Nephron (organoid): ENCODE measurements around the gene MPZL1.

Source experiments
- H3K27ac Mint-ChIP-seq, 3 experiments: 2 replicates each; pipeline ENCODE4 v1.8.0; 2020; ENCODE audit warnings: mixed read lengths in 3 of 3, mild to moderate bottlenecking in 2 of 3, moderate library complexity in 1 of 3
- H3K27me3 Mint-ChIP-seq: 2 replicates; pipeline ENCODE4 v1.8.0; 2021; ENCODE audit warnings: low read depth, mild to moderate bottlenecking, moderate library complexity, mixed read lengths
- H3K36me3 Mint-ChIP-seq: 2 replicates; pipeline ENCODE4 v1.8.0; 2020; ENCODE audit warnings: low read depth, mixed read lengths
- H3K4me1 Mint-ChIP-seq: 2 replicates; pipeline ENCODE4 v1.8.0; 2020; ENCODE audit warnings: mixed read lengths
- H3K4me3 Mint-ChIP-seq, 3 experiments: 2 replicates each; pipeline ENCODE4 v1.8.0; 2020; ENCODE audit warnings: mild to moderate bottlenecking in 3 of 3, mixed read lengths in 3 of 3, moderate library complexity in 2 of 3
- H3K9me3 Mint-ChIP-seq: 2 replicates; pipeline ENCODE4 v1.8.0; 2020; ENCODE audit warnings: mixed read lengths
- TF ChIP-seq, protein P1 (sequence below), 3 experiments: fragments of 200-600 bp; sonication (generic); IDR thresholded peaks; one replicate each; pipeline ENCODE4 v1.5.0; 2021; ENCODE audit warnings: antibody characterized with exemption in 3 of 3; ENCODE audit not compliant: unreplicated experiment in 3 of 3

MPZL1 gene

GRCh38 chr1:167750641-167751040 lies 28.9 kb downstream of the MPZL1 start:
- Mint-ChIP-seq H3K27me3 (no peaks in the 10 kb centered on the region), H3K4me1 (peaks cover 54% of the 10 kb centered on the region), H3K36me3 (no peaks in the 10 kb centered on the region), H3K27ac (no peak overlapping the region), H3K9me3 (no peaks in the 10 kb centered on the region), H3K4me3 (no peak overlapping the region)
- TF ChIP-seq, protein P1, sequence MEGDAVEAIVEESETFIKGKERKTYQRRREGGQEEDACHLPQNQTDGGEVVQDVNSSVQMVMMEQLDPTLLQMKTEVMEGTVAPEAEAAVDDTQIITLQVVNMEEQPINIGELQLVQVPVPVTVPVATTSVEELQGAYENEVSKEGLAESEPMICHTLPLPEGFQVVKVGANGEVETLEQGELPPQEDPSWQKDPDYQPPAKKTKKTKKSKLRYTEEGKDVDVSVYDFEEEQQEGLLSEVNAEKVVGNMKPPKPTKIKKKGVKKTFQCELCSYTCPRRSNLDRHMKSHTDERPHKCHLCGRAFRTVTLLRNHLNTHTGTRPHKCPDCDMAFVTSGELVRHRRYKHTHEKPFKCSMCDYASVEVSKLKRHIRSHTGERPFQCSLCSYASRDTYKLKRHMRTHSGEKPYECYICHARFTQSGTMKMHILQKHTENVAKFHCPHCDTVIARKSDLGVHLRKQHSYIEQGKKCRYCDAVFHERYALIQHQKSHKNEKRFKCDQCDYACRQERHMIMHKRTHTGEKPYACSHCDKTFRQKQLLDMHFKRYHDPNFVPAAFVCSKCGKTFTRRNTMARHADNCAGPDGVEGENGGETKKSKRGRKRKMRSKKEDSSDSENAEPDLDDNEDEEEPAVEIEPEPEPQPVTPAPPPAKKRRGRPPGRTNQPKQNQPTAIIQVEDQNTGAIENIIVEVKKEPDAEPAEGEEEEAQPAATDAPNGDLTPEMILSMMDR (IDR thresholded peaks at IDR 0.05; ENCODE audit: unreplicated experiment in 3 of 3): no peak

DNA sequence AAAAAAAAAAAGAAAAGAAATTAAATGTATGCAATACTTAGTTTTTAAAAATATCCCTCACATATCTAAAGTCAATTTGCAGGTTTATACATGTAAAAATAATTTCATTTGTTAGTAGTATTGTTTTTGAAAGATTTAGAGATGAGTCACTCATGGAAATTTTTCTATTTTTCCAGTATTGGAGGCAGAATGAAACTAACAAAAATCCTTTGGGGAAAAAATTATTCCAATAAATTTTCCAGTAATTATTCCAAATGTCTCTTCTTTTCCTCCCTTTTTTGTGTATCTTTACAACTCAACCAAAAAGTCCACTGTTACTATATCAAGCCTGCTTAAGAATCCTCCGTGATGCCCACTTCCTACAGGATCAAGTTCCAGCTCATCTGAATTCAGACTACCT lies 29.9 kb downstream of the MPZL1 start:
- no peaks in the 10 kb centered on the region for H3K36me3 Mint-ChIP-seq

DNA sequence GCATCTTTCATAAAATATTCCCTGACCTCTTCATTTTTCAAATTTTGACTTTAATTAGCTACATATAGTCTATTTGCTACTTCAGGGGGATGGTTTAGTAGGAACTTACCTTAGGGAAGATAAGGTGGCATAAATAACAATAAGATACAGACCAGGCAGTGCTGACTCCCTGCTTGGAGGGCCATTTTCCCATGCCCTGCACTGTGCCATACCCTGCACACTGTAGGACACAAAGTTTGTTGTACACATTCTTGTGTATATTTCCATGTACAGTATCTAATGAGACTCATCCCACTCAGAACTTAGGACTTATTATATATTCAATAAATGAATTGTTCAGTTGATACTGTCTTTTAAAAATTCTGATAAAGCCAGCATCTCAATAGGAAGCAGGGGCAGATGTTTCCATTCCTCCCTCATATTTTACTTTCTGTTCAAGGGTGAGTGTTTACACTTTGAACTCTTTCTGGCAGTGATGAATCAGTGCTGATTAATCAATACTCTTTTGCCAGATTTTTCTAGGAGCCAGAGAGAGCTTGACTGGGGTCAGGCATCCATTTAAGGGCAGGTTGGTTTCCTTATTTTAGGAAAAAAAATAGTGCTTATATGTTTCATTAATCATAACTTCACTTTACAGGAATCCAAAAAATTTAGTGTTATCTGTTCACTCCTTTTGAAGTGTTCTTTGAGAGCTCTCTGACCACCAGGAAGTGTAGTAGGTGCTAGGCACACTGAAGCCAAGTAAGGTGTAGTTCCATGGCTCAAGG lies 30.6 kb downstream of the MPZL1 start:
- TF ChIP-seq, protein P1 (IDR thresholded peaks at IDR 0.05; ENCODE audit: unreplicated experiment in 3 of 3): no peak
- no peaks in the 10 kb centered on the region for H3K9me3 Mint-ChIP-seq
- no peaks in the 10 kb centered on the region for H3K36me3 Mint-ChIP-seq
- no peak overlapping the region for H3K4me3 Mint-ChIP-seq
- no peak overlapping the region for H3K27ac Mint-ChIP-seq
- H3K27me3 Mint-ChIP-seq: no peaks in the 10 kb centered on the region
- peaks cover 38% of the 10 kb centered on the region for H3K4me1 Mint-ChIP-seq

More for the DNA sequence above, 29.9 kb downstream of the MPZL1 start:
- TF ChIP-seq, protein P1 (IDR thresholded peaks at IDR 0.05; ENCODE audit: unreplicated experiment in 3 of 3): no peak
- no peaks in the 10 kb centered on the region for H3K9me3 Mint-ChIP-seq
- no peak overlapping the region for H3K4me3 Mint-ChIP-seq
- H3K27ac Mint-ChIP-seq: no peak overlapping the region
- peaks cover 44% of the 10 kb centered on the region for H3K4me1 Mint-ChIP-seq
- H3K27me3 Mint-ChIP-seq: no peaks in the 10 kb centered on the region

DNA sequence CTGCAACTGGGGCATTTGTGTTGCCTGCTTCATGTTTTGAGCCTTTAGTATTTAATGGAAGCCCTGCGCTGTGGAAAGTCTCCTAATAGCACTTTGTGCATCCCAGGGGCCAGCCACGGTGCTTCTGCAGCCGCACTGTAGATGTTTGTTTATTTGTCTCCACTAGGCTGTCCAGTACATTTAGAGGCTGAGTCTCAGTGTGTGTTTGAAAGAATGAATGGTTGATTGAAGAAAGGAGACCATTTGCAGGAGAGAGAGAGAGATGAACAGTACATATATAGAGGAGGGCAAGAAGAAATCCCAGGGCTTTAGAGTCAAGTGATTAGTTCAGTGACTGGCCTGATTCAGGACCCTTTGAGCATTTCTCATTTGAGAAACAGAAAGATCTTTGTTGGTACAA lies 33.9 kb downstream of the MPZL1 start:
- TF ChIP-seq, protein P1 (IDR thresholded peaks at IDR 0.05; ENCODE audit: unreplicated experiment in 3 of 3): no peak
- Mint-ChIP-seq H3K36me3 (peaks cover 4% of the 10 kb centered on the region), H3K27me3 (no peaks in the 10 kb centered on the region), H3K4me3 (no peak overlapping the region), H3K4me1 (peaks cover 17% of the 10 kb centered on the region), H3K27ac (no peak overlapping the region), H3K9me3 (no peaks in the 10 kb centered on the region)

GRCh38 chr1:167756730-167757405 lies 35.1 kb downstream of the MPZL1 start:
- H3K27me3 Mint-ChIP-seq: no peaks in the 10 kb centered on the region
- peaks cover 4% of the 10 kb centered on the region for H3K36me3 Mint-ChIP-seq
- no peak overlapping the region for H3K4me3 Mint-ChIP-seq

More at GRCh38 chr1:167756730-167757405, 35.1 kb downstream of the MPZL1 start:
- no peaks in the 10 kb centered on the region for H3K9me3 Mint-ChIP-seq
- H3K4me1 Mint-ChIP-seq: peaks cover 26% of the 10 kb centered on the region
- H3K27ac Mint-ChIP-seq: no peak overlapping the region
- TF ChIP-seq, protein P1 (IDR thresholded peaks at IDR 0.05; ENCODE audit: unreplicated experiment in 3 of 3): no peak
